Activated T-helper 2 cell treated with anti-CD3 and anti-CD28 coated beads, Interferon-gamma antibody, Interleukin-2, Interleukin-4, amounts not matched to agents 10 μg/mL and 5 μg/mL and 100 μg/mL, durations not matched to agents 14 hours and 24 hours and 36 hours (primary cell): ENCODE results near the gene SORCS2. TPM values are rescaled to one million over a fixed set of nuclear protein-coding genes. Genes with fewer than 3 reads are reported as not detected.

Source experiments
- DNase-seq: peaks from one replicate; pipeline ENCODE4 v3.0.0; 2021; ENCODE audit warnings: low spot score
- H3K27ac Mint-ChIP-seq: one replicate; pipeline ENCODE4 v1.8.0; 2021; ENCODE audit warnings: mixed read lengths
- H3K27me3 Mint-ChIP-seq: one replicate; pipeline ENCODE4 v1.8.0; 2021; ENCODE audit warnings: low read depth, mixed read lengths
- H3K36me3 Mint-ChIP-seq: one replicate; pipeline ENCODE4 v1.8.0; 2021; ENCODE audit warnings: low read depth, mixed read lengths
- H3K4me1 Mint-ChIP-seq: one replicate; pipeline ENCODE4 v1.8.0; 2021; ENCODE audit warnings: low read depth, mixed read lengths
- H3K4me3 Mint-ChIP-seq: one replicate; pipeline ENCODE4 v1.8.0; 2021; ENCODE audit warnings: low read depth, mild to moderate bottlenecking, moderate library complexity, mixed read lengths
- H3K9me3 Mint-ChIP-seq: one replicate; pipeline ENCODE4 v1.8.0; 2021; ENCODE audit warnings: mixed read lengths
- intact Hi-C: fragments of 100-400 bp; cut with micrococcal nuclease; formaldehyde crosslinking; loops from one replicate; pipeline ENCODE4 v1.15.1; 2023
- total RNA-seq: library from RNA; stranded (reverse); gene quantifications from 2 replicates; pipeline ENCODE4 v1.2.3, GENCODE V29; 2022

SORCS2 gene
- total RNA-seq, 1 donor from 2014 or later: 0.02 TPM

DNA sequence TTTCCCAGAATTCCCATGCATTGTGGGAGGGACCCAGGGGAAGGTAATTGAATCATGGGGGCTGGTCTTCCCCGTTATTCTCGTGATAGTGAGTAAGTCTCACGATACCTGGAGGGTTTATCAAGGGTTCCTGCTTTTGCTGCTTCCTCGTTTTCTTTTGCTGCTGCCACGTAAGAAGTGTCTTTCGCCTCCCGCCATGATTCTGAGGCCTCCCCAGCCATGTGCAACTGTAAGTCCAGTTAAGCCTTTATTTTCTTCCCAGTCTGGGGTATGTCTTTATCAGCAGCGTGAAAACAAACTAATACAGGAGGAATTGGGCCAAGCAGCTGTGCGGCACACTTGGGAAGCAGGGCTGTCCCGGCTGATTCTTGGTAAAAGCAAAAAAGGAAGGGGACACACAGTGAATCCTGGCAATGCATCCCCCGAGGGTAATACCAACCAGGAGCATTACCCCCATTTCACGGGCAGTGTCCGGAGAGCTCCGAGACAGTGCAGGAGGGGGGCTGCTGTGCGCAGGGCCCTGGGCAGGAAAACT, 561.7 kb downstream of the SORCS2 start:
- no peak for DNase-seq
- no peaks in the 10 kb centered on the region for H3K9me3 Mint-ChIP-seq
- H3K4me1 Mint-ChIP-seq: peaks cover 14% of the 10 kb centered on the region
- H3K27me3 Mint-ChIP-seq: no peaks in the 10 kb centered on the region
- intact Hi-C loops: no loop called here
- H3K27ac Mint-ChIP-seq: no peak overlapping the region
- no peaks in the 10 kb centered on the region for H3K36me3 Mint-ChIP-seq
- H3K4me3 Mint-ChIP-seq: no peak overlapping the region

DNA sequence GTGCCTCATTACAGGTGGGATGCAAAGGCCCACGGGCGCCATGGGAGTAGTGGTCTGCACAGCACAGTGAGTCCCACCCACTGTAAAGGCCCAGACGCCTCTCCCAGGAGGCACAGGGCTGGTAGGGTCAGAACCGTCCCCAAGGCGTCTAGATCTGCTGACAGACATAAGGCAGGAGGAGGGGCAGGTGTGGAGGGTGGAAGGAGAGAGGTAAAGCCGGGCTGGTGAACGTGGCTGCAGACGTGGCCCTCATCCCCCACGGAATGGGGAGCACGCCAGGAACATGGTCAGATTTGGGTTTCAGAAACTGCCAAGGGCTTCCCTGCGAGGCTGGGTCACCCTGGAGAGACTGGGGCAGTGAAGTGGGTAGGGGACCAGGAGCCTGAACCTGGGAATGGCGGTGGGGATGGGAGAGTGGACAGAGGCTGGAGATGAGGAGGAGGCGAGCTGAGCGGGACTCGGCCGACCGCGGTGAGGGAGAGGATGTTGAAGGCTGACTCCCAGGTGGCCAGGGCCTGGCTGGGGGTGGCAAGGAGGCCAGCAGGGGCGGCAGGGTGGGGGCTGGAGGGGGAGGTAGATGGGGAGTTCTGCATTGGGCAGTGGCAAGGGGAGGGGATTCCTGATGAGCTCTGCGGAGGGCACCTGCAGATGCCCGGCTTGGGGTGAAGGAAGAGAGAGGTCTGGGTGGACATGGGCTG, 562.4 kb downstream of the SORCS2 start:
- H3K27me3 Mint-ChIP-seq: no peaks in the 10 kb centered on the region
- no peak for DNase-seq
- peaks cover 4% of the 10 kb centered on the region for H3K36me3 Mint-ChIP-seq
- no peak overlapping the region for H3K4me3 Mint-ChIP-seq
- no peaks in the 10 kb centered on the region for H3K9me3 Mint-ChIP-seq
- peaks cover 15% of the 10 kb centered on the region for H3K4me1 Mint-ChIP-seq
- intact Hi-C loops: loop anchor here (5.0 kb wide), 1 partner anchor 103 kb away; no protein-coding TSS in a partner anchor
- H3K27ac Mint-ChIP-seq: no peak overlapping the region

GRCh38 chr4:7755561-7755960, 563.2 kb downstream of the SORCS2 start:
- H3K4me1 Mint-ChIP-seq: peaks cover 18% of the 10 kb centered on the region
- intact Hi-C loops: loop anchor here (5.0 kb wide), 1 partner anchor 102 kb away; no protein-coding TSS in a partner anchor

DNA sequence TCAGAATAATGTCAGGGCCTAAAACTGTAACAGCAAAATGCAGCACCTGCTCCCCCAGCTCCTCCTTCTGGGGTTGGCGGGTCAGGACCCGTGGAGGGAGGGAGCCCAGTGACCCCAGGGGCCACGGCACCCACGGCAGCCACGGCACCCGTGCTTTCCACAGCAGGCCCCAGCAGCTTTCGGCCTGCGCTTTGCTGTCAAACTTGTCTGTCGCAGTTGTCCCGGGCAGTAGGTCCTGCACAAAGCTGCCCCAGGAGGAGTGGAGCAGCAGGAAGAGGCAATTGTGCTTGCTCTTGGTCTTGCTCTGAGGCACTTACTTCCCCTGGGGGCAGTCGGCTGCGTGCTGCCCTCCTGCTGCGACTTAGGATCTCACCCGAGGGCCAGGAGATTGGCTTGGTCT, 563.7 kb downstream of the SORCS2 start:
- intact Hi-C loops: loop anchor here (5.0 kb wide), 1 partner anchor 101 kb away; no protein-coding TSS in a partner anchor
- Mint-ChIP-seq H3K27me3 (no peaks in the 10 kb centered on the region), H3K36me3 (peaks cover 4% of the 10 kb centered on the region), H3K27ac (no peak overlapping the region), H3K4me3 (no peak overlapping the region), H3K4me1 (peaks cover 18% of the 10 kb centered on the region), H3K9me3 (no peaks in the 10 kb centered on the region)
- DNase-seq: no peak

More at GRCh38 chr4:7755561-7755960, 563.2 kb downstream of the SORCS2 start:
- H3K4me3 Mint-ChIP-seq: no peak overlapping the region
- DNase-seq: no peak
- no peak overlapping the region for H3K27ac Mint-ChIP-seq
- H3K9me3 Mint-ChIP-seq: no peaks in the 10 kb centered on the region
- peaks cover 4% of the 10 kb centered on the region for H3K36me3 Mint-ChIP-seq
- no peaks in the 10 kb centered on the region for H3K27me3 Mint-ChIP-seq

DNA sequence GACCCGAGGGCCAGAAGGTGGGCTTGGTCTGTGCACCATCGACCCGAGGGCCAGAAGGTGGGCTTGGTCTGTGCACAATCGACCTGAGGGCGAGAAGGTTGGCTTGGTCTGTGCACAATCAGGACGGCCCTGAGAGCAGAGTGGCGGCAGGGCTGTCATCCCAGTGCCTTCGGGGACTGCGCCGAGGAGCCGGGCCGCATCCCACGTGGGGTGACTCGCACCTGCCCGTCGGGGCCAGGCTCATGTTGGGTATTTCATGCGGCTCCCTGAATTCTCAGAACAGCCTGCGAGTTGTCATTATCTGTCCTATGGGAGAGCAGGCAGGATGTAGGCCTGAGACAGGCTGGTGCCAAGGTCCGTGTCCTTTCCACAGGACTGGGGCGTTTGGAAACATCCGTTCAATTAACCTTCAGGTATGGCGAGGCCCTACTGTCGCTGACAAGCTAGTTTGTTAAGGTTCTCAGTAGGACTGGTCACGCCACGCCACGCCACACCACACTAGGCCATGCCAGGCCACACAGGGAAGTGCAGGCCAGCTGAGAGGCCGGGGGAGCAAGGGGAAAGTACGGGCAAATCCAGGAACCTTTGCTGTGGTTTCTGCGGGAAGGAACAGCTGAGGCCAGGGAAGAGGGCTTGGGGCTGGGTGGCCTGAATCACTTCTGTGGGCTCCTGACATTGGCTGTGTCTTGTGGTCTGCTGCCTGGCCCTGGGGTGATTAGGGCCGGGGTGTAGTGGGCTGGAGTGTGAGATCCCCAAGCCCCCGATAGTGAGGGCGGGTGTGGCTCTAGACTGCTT, 564.4 kb downstream of the SORCS2 start:
- Mint-ChIP-seq H3K4me3 (no peak overlapping the region), H3K9me3 (no peaks in the 10 kb centered on the region), H3K4me1 (peaks cover 22% of the 10 kb centered on the region), H3K36me3 (peaks cover 8% of the 10 kb centered on the region), H3K27ac (no peak overlapping the region), H3K27me3 (no peaks in the 10 kb centered on the region)
- no peak for DNase-seq
- intact Hi-C loops: loop anchor here (5.0 kb wide), 1 partner anchor 101 kb away; no protein-coding TSS in a partner anchor

- Mint-ChIP-seq H3K36me3 (peaks cover 12% of the 10 kb centered on the region), H3K4me1 (peaks cover 25% of the 10 kb centered on the region), H3K27ac (peak overlapping the region; percentile 20), H3K9me3 (no peaks in the 10 kb centered on the region), H3K4me3 (no peak overlapping the region), H3K27me3 (no peaks in the 10 kb centered on the region)
- DNase-seq: no peak
- intact Hi-C loops: loop anchor here (5.0 kb wide), 1 partner anchor 100 kb away; no protein-coding TSS in a partner anchor
These were observed 565.4 kb downstream of the SORCS2 start for GRCh38 chr4:7757501-7758471.

GRCh38 chr4:7758476-7758875, 566.1 kb downstream of the SORCS2 start:
- peak overlapping the region; percentile 20 for H3K27ac Mint-ChIP-seq
- no peaks in the 10 kb centered on the region for H3K27me3 Mint-ChIP-seq
- no peak for DNase-seq
- H3K4me1 Mint-ChIP-seq: peaks cover 25% of the 10 kb centered on the region
- intact Hi-C loops: loop anchor here (5.0 kb wide), 1 partner anchor 99 kb away; no protein-coding TSS in a partner anchor
- no peaks in the 10 kb centered on the region for H3K9me3 Mint-ChIP-seq
- peaks cover 15% of the 10 kb centered on the region for H3K36me3 Mint-ChIP-seq
- peak overlapping the region; percentile 14 for H3K4me3 Mint-ChIP-seq

DNA sequence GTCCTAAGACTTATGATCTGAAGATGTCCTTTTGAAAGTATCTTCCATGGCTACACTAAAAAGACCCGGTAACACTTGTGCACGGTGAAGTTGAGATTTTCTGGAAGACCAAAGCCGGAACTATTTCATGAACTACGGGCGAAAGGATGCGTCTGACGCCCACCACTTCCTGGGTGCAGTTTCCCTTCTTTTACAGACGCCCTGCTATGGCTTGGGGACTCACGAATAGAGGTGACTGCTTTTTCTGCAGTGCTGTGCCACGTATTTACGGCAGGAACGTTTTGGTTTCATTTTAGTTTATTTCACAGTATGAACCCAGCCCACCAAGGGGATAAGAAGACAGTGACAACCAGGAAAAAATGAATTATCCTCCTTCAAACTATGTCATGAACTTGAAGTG, 566.9 kb downstream of the SORCS2 start:
- DNase-seq: peak; percentile 67
- Mint-ChIP-seq H3K9me3 (no peaks in the 10 kb centered on the region), H3K27ac (peak overlapping the region; percentile 78), H3K4me1 (peaks cover 25% of the 10 kb centered on the region), H3K27me3 (no peaks in the 10 kb centered on the region), H3K36me3 (peaks cover 15% of the 10 kb centered on the region), H3K4me3 (peak overlapping the region; percentile 72)
- intact Hi-C loops: loop anchor here (5.0 kb wide), 1 partner anchor 98 kb away; no protein-coding TSS in a partner anchor

- peak overlapping the region; percentile 78 for H3K27ac Mint-ChIP-seq
- H3K27me3 Mint-ChIP-seq: no peaks in the 10 kb centered on the region
- no peak for DNase-seq
- no peaks in the 10 kb centered on the region for H3K9me3 Mint-ChIP-seq
- peaks cover 15% of the 10 kb centered on the region for H3K36me3 Mint-ChIP-seq
- intact Hi-C loops: loop anchor here (5.0 kb wide), 1 partner anchor 98 kb away; no protein-coding TSS in a partner anchor
- peak overlapping the region; percentile 72 for H3K4me3 Mint-ChIP-seq
- H3K4me1 Mint-ChIP-seq: peaks cover 25% of the 10 kb centered on the region
These were observed 567.3 kb downstream of the SORCS2 start for GRCh38 chr4:7759635-7760034.

- Mint-ChIP-seq H3K27ac (peak overlapping the region; percentile 78), H3K9me3 (no peaks in the 10 kb centered on the region), H3K36me3 (peaks cover 15% of the 10 kb centered on the region), H3K4me3 (peak overlapping the region; percentile 2), H3K4me1 (peaks cover 25% of the 10 kb centered on the region), H3K27me3 (no peaks in the 10 kb centered on the region)
- DNase-seq: no peak
- intact Hi-C loops: no loop called here
These were observed 567.9 kb downstream of the SORCS2 start for GRCh38 chr4:7760228-7760627.

GRCh38 chr4:7760706-7761105, 568.4 kb downstream of the SORCS2 start:
- no peak overlapping the region for H3K4me3 Mint-ChIP-seq
- no peak for DNase-seq
- no peaks in the 10 kb centered on the region for H3K9me3 Mint-ChIP-seq
- peaks cover 15% of the 10 kb centered on the region for H3K36me3 Mint-ChIP-seq
- H3K27ac Mint-ChIP-seq: peak overlapping the region; percentile 78
- H3K4me1 Mint-ChIP-seq: peaks cover 25% of the 10 kb centered on the region
- no peaks in the 10 kb centered on the region for H3K27me3 Mint-ChIP-seq
- intact Hi-C loops: loop anchor here (1.0 kb wide), 1 partner anchor 42 kb away; no protein-coding TSS in a partner anchor

GRCh38 chr4:7761312-7761711, 569.0 kb downstream of the SORCS2 start:
- Mint-ChIP-seq H3K27ac (peak overlapping the region; percentile 22), H3K9me3 (no peaks in the 10 kb centered on the region), H3K36me3 (peaks cover 15% of the 10 kb centered on the region), H3K27me3 (no peaks in the 10 kb centered on the region), H3K4me1 (peaks cover 25% of the 10 kb centered on the region), H3K4me3 (no peak overlapping the region)
- DNase-seq: no peak
- intact Hi-C loops: loop anchor here (1.0 kb wide), 1 partner anchor 41 kb away; no protein-coding TSS in a partner anchor
